Neuronal stem cell (in vitro differentiated cells): ENCODE data around the gene OLFM1.

Experiments used
- DNase-seq: peaks from one replicate; pipeline ENCODE4 v3.0.0-alpha.2; 2013; ENCODE audit warnings: low spot score
- H2AFZ ChIP-seq: one replicate; pipeline ENCODE4 v1.6.1; 2013; ENCODE audit warnings: mild to moderate bottlenecking, low read length, inconsistent platforms
- H2AK5ac ChIP-seq: 2 replicates; pipeline ENCODE4 v1.6.1; 2013; ENCODE audit warnings: low read depth, mild to moderate bottlenecking, inconsistent platforms, low read length, moderate library complexity, mixed read lengths
- H2BK120ac ChIP-seq: 2 replicates; pipeline ENCODE4 v1.6.1; 2013; ENCODE audit warnings: low read depth, mild to moderate bottlenecking, inconsistent platforms, low read length, moderate library complexity, mixed read lengths
- H2BK12ac ChIP-seq: one replicate; pipeline ENCODE4 v1.6.1; 2013; ENCODE audit warnings: low read length, inconsistent platforms
- H2BK15ac ChIP-seq: 2 replicates; pipeline ENCODE4 v1.6.1; 2013; ENCODE audit warnings: mild to moderate bottlenecking, low read length, inconsistent platforms, mixed read lengths
- H2BK5ac ChIP-seq: one replicate; pipeline ENCODE4 v1.6.1; 2013; ENCODE audit warnings: inconsistent platforms, mild to moderate bottlenecking, low read length, moderate library complexity
- H3K14ac ChIP-seq: one replicate; pipeline ENCODE4 v1.6.1; 2013; ENCODE audit warnings: low read length, inconsistent platforms
- H3K18ac ChIP-seq: 2 replicates; pipeline ENCODE4 v1.6.1; 2013; ENCODE audit warnings: low read length, inconsistent platforms
- H3K23ac ChIP-seq: 2 replicates; pipeline ENCODE4 v1.6.1; 2013; ENCODE audit warnings: low read depth, mild to moderate bottlenecking, mixed read lengths, low read length, inconsistent platforms; ENCODE audit not compliant: poor library complexity
- H3K27ac ChIP-seq: replicated peaks from 3 replicates; pipeline ENCODE4 v1.5.1; 2013; ENCODE audit warnings: low read length, inconsistent platforms
- H3K27me3 ChIP-seq, 3 experiments: 2 replicates each; pipeline ENCODE4 v1.6.1; 2013; ENCODE audit warnings: low read length in 3 of 3, mild to moderate bottlenecking in 2 of 3, inconsistent platforms in 1 of 3, low read depth in 1 of 3, mixed read lengths in 1 of 3, moderate library complexity in 1 of 3; ENCODE audit not compliant: control insufficient read depth in 3 of 3, insufficient read depth in 3 of 3
- H3K36me3 ChIP-seq, 2 donors: replicated peaks in 1 of 2; 2 replicates each; pipeline ENCODE4 v1.6.1; 2013; ENCODE audit warnings: low read length in 2 of 2; ENCODE audit not compliant: control insufficient read depth in 2 of 2, insufficient read depth in 2 of 2
- H3K4ac ChIP-seq: 2 replicates; pipeline ENCODE4 v1.6.1; 2013; ENCODE audit warnings: inconsistent platforms, mild to moderate bottlenecking, low read length, moderate library complexity
- H3K4me1 ChIP-seq, 2 donors: 1 replicate in 1 of 2; 2 replicates in 1 of 2; pipeline ENCODE4 v1.6.1; 2013; ENCODE audit warnings: low read length in 2 of 2, low read depth in 1 of 2; ENCODE audit not compliant: control insufficient read depth in 2 of 2, insufficient read depth in 1 of 2
- H3K4me2 ChIP-seq: one replicate; pipeline ENCODE4 v1.6.1; 2013; ENCODE audit warnings: mild to moderate bottlenecking, low read length, inconsistent platforms; ENCODE audit not compliant: insufficient read depth, poor library complexity, severe bottlenecking
- H3K4me3 ChIP-seq, 2 donors: 2 replicates each; pipeline ENCODE4 v1.5.1; 2013; ENCODE audit warnings: low read length in 2 of 2, mild to moderate bottlenecking in 2 of 2, inconsistent platforms in 1 of 2, moderate library complexity in 1 of 2
- H3K79me1 ChIP-seq: one replicate; pipeline ENCODE4 v1.6.1; 2013; ENCODE audit warnings: low read depth, mild to moderate bottlenecking, inconsistent platforms, low read length, moderate library complexity
- H3K9ac ChIP-seq: one replicate; pipeline ENCODE4 v1.6.1; 2013; ENCODE audit warnings: mild to moderate bottlenecking, low read depth, low read length, inconsistent platforms; ENCODE audit not compliant: poor library complexity
- H3K9me3 ChIP-seq, 2 donors: replicated peaks in 1 of 2; 2 replicates each; pipeline versions ENCODE3 to v1.6.1; 2013; ENCODE audit warnings: low read length in 2 of 2, mild to moderate bottlenecking in 2 of 2, inconsistent platforms in 1 of 2, low read depth in 1 of 2, mixed read lengths in 1 of 2, moderate library complexity in 1 of 2; ENCODE audit not compliant: control insufficient read depth in 2 of 2, insufficient read depth in 1 of 2
- H4K8ac ChIP-seq: one replicate; pipeline ENCODE4 v1.6.1; 2013; ENCODE audit warnings: low read depth, mild to moderate bottlenecking, inconsistent platforms, low read length, moderate library complexity
- H4K91ac ChIP-seq: one replicate; pipeline ENCODE4 v1.6.1; 2013; ENCODE audit warnings: low read length, low read depth, mild to moderate bottlenecking, inconsistent platforms; ENCODE audit not compliant: poor library complexity
- WGBS, 2 donors: extraction: QIAGEN DNeasy Blood & Tissue Kit; methylation state at CpG; one replicate each; pipeline ENCODE4 v1.1.7; 2013; ENCODE audit warnings: missing lambda C conversion rate in 2 of 2, mixed read lengths in 1 of 2; ENCODE audit not compliant: insufficient read length in 2 of 2, insufficient replicate concordance in 1 of 2; ENCODE audit errors: extremely low coverage in 2 of 2; 5-methylcytosine and 5-hydroxymethylcytosine counted together

The OLFM1 gene

GRCh38 chr9:135101486-135101885 is 14.0 kb downstream of the OLFM1 start:
- Histone ChIP-seq H3K4me2 (no peak overlapping the region), H2BK12ac (no peak overlapping the region), H3K36me3 (no peaks in the 10 kb centered on the region), H3K79me1 (no peaks in the 10 kb centered on the region), H3K18ac (peak overlapping the region; percentile 7), H3K4me3 (no peak overlapping the region), H2BK120ac (no peak overlapping the region), H2AFZ (no peak overlapping the region), H4K8ac (no peak overlapping the region), H2BK15ac (no peak overlapping the region), H3K4me1 (no peaks in the 10 kb centered on the region), H3K9ac (no peak overlapping the region), H4K91ac (no peak overlapping the region), H3K4ac (no peak overlapping the region), H2BK5ac (no peak overlapping the region), H3K14ac (no peak overlapping the region), H3K9me3 (no peaks in the 10 kb centered on the region), H2AK5ac (no peak overlapping the region), H3K23ac (no peak overlapping the region), H3K27ac (no peak overlapping the region), H3K27me3 (no peaks in the 10 kb centered on the region)
- no peak for DNase-seq
- no CpG with 5 or more reads among the region's 11 CpGs for WGBS, 2 donors

DNA sequence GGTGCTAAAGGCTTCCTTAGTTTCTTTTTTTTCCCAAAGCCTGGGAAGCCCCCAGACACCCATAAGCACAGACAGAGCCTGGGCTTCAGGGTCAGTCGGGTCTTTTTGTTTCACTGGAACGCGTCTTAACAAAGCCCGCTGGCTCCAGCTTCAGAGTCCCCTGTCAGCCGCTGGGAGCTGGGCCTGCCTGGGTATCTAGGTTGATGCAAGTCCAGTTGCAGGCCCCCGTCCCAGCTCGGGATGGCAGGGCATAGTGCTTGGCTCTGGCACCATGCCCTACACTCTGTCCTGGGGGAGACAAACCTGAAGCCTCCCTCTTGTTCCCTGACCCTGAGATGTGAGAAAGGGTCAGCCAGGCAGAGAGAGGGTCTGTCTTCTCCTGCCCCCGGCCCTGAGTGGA is 14.5 kb downstream of the OLFM1 start:
- DNase-seq, result no peak
- no CpG with 5 or more reads among the region's 8 CpGs for WGBS, 2 donors

DNA sequence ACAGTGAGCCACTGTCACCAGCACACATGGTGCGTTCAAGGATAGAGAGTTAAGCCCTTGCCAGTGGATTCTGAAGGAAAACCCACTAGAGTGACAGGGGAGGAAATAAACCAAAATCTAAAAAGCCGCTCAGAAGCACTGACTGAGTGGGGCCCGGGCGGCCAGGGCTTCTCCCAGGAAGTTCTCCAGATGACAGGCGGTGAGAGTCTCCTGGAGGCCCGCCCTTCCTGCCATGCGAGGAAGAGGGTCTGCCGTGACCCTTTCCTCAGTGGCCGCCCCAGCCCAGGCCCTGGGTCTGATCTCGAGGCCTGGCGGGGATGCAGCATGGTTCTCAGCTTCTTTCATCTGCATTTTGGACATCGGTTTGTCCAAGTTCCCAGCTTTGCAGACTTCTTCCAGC is 14.9 kb downstream of the OLFM1 start:
- WGBS, 2 donors, result no CpG with 5 or more reads among the region's 12 CpGs
- Histone ChIP-seq H2AK5ac (peak overlapping the region; percentile 43), H2BK120ac (no peak overlapping the region), H3K4me3 (no peak overlapping the region), H2BK12ac (no peak overlapping the region), H3K4ac (no peak overlapping the region), H2BK15ac (no peak overlapping the region), H3K14ac (no peak overlapping the region), H3K9me3 (no peaks in the 10 kb centered on the region), H2BK5ac (no peak overlapping the region), H3K27ac (no peak overlapping the region), H3K4me2 (no peak overlapping the region), H4K91ac (no peak overlapping the region), H3K23ac (no peak overlapping the region), H3K36me3 (no peaks in the 10 kb centered on the region), H2AFZ (no peak overlapping the region), H3K4me1 (peaks cover 0 to under 1% of the 10 kb centered on the region in 2 donors), H4K8ac (no peak overlapping the region), H3K27me3 (no peaks in the 10 kb centered on the region), H3K18ac (peak overlapping the region; percentile 21), H3K79me1 (no peaks in the 10 kb centered on the region), H3K9ac (no peak overlapping the region)
- no peak for DNase-seq

More for the DNA sequence above, 14.5 kb downstream of the OLFM1 start:
- no peak overlapping the region for H2AFZ ChIP-seq
- H4K91ac ChIP-seq, result no peak overlapping the region
- no peak overlapping the region for H4K8ac ChIP-seq
- H2AK5ac ChIP-seq, result no peak overlapping the region
- no peaks in the 10 kb centered on the region for H3K79me1 ChIP-seq
- no peak overlapping the region for H3K4ac ChIP-seq
- H3K27me3 ChIP-seq, result no peaks in the 10 kb centered on the region
- no peak overlapping the region for H3K4me3 ChIP-seq
- no peak overlapping the region for H2BK5ac ChIP-seq
- no peak overlapping the region for H3K27ac ChIP-seq
- H3K23ac ChIP-seq, result no peak overlapping the region
- H3K36me3 ChIP-seq, result no peaks in the 10 kb centered on the region
- H3K14ac ChIP-seq, result no peak overlapping the region
- no peaks in the 10 kb centered on the region for H3K9me3 ChIP-seq
- no peak overlapping the region for H2BK15ac ChIP-seq
- H3K18ac ChIP-seq, result peak overlapping the region; percentile 21
- no peaks in the 10 kb centered on the region for H3K4me1 ChIP-seq
- no peak overlapping the region for H2BK120ac ChIP-seq
- H2BK12ac ChIP-seq, result no peak overlapping the region
- H3K9ac ChIP-seq, result no peak overlapping the region
- H3K4me2 ChIP-seq, result no peak overlapping the region

- H2BK12ac ChIP-seq, result no peak overlapping the region
- H3K27me3 ChIP-seq, result no peaks in the 10 kb centered on the region
- H2AK5ac ChIP-seq, result peak overlapping the region; percentile 43
- H3K14ac ChIP-seq, result no peak overlapping the region
- H2AFZ ChIP-seq, result no peak overlapping the region
- no peak overlapping the region for H3K27ac ChIP-seq
- H3K4me1 ChIP-seq, result peaks cover 0 to 4% of the 10 kb centered on the region in 2 donors
- H3K36me3 ChIP-seq, result no peaks in the 10 kb centered on the region
- H3K79me1 ChIP-seq, result no peaks in the 10 kb centered on the region
- no peak overlapping the region for H3K4ac ChIP-seq
- peak overlapping the region; percentile 7 for H2BK120ac ChIP-seq
- H3K18ac ChIP-seq, result no peak overlapping the region
- WGBS, 2 donors, result no CpG with 5 or more reads among the region's 9 CpGs
- no peak overlapping the region for H4K91ac ChIP-seq
- no peak for DNase-seq
- H4K8ac ChIP-seq, result no peak overlapping the region
- H2BK15ac ChIP-seq, result no peak overlapping the region
- H3K4me3 ChIP-seq, result no peak overlapping the region
- H3K4me2 ChIP-seq, result no peak overlapping the region
- H2BK5ac ChIP-seq, result no peak overlapping the region
- H3K23ac ChIP-seq, result peak overlapping the region; percentile 23
- H3K9ac ChIP-seq, result no peak overlapping the region
- no peaks in the 10 kb centered on the region for H3K9me3 ChIP-seq
These were observed 15.6 kb downstream of the OLFM1 start for GRCh38 chr9:135103001-135103446.
